Measurements from ENCODE around the gene FAM234B.
"Not testable (repeated sequence)": the region's sequence is repeated elsewhere in the genome, so short reads cannot be mapped to it uniquely, and the experiment has no call there.

The FAM234B gene

DNA sequence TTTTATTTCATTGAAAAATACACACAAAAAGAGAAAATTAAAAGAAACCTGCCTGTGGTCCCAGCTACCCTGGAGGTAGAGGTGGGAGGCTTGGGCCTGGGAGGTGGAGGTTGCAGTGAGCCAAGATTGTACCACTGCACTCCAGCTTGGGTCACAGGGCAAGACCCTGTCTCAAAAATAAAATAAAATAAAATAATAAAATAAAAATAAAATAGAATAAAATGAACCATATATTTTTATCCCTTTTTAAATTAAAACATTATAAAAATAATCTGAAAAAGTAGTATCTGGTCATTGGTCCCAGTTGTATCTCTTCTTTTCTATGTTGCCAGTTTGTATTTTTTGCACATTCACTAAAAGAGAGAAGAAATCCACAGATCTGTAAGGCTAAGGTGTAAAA is 16.7 kb upstream of the FAM234B start:
- H3K9me3 Mint-ChIP-seq = no peaks in the 10 kb centered on the region
- H3K36me3 Mint-ChIP-seq (ENCODE audit: insufficient read depth) = no peaks in the 10 kb centered on the region
- H3K4me3 Mint-ChIP-seq = no peak overlapping the region
- no peaks in the 10 kb centered on the region for H3K4me1 Mint-ChIP-seq
- H3K27me3 Mint-ChIP-seq = peaks cover 46% of the 10 kb centered on the region
- no peak overlapping the region for H3K27ac Mint-ChIP-seq (ENCODE audit: low read depth)
- ATAC-seq (replicated peaks; ENCODE audit: extremely low read depth, poor library complexity, severe bottlenecking) (no peak), DNase-seq (ENCODE audit: low spot score in 2 of 2) (no peak)

DNA sequence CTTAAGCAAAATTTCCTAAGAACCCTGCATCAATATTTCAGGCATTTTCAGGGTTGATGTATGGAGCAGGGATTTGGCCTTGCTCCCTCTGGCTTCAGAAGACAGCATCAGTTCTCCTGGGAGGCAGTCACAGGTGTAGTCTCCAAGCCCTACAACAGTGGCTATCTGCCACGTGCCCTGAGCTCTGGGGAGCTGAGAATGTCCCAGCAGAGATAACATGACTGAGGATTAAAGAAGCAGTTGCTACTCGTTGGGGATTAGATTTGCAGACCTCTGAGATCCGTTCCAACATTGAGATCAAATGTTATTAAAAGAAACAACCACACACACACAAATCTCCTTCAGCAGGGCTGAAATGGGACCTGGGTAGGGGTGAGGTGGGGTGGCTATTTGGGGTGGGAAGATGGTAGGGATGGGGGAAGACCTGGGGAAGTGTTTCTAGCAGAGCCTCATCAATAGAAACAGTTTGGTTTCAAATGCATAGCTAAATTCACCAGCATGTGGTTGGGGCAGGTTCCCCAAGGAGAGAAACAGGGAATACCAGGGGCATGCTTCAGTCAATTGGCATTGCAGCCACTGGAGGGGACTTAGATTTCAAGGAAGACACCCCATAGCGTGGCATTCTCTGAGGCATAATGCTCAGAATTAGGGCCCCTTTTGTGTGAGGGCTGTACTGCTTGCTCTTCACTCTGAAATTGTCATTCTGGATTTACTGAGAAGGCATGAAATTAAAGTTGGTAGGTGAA is 15.2 kb upstream of the FAM234B start:
- ATAC-seq (replicated peaks; ENCODE audit: extremely low read depth, poor library complexity, severe bottlenecking) (no peak), DNase-seq (ENCODE audit: low spot score in 2 of 2) (no peak)
- Mint-ChIP-seq H3K4me3 (no peak overlapping the region), H3K4me1 (no peaks in the 10 kb centered on the region), H3K27me3 (peaks cover 37% of the 10 kb centered on the region), H3K36me3 (ENCODE audit: insufficient read depth) (no peaks in the 10 kb centered on the region), H3K9me3 (no peaks in the 10 kb centered on the region), H3K27ac (ENCODE audit: low read depth) (no peak overlapping the region)

DNA sequence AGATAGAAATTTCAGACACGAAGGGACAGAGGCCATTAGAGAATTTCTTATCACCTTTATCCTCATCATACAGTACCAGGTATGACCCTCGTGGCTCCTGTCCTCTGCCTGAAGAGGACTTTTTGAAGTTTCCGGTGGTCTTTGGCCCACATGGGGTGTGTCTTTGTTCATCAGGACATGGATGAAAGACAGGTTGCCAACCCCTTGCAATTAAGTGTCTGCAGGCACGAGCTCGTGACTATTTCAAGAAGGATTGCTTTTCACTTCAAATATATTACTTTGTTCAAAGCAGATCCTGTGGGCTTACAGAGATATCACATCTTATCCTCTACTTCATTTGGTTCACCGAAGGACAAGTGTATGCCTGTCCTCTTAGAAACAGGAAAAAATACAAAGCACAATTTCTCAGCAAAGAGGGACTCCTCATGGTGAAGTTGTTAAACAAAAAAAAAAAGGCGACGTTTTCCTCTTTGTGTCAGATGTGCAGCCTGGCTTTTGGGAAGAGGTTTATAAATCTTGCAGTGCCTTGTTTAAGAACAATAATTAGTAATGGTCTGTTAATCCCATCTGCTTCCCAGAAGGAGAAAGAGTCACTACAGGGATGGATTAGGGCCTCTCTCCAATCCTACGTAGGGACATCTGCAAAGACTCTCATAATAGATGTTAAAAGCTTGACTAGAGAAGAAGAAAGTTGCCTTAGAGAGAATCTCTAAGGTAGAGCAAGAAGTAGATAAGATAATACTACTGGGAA is 13.5 kb upstream of the FAM234B start:
- Mint-ChIP-seq H3K27me3 (peaks cover 20% of the 10 kb centered on the region), H3K36me3 (ENCODE audit: insufficient read depth) (no peaks in the 10 kb centered on the region), H3K27ac (ENCODE audit: low read depth) (no peak overlapping the region), H3K9me3 (no peaks in the 10 kb centered on the region), H3K4me1 (no peaks in the 10 kb centered on the region), H3K4me3 (no peak overlapping the region)
- no peak for ATAC-seq (replicated peaks; ENCODE audit: extremely low read depth, poor library complexity, severe bottlenecking)
- DNase-seq (ENCODE audit: low spot score in 2 of 2) = no peak

DNA sequence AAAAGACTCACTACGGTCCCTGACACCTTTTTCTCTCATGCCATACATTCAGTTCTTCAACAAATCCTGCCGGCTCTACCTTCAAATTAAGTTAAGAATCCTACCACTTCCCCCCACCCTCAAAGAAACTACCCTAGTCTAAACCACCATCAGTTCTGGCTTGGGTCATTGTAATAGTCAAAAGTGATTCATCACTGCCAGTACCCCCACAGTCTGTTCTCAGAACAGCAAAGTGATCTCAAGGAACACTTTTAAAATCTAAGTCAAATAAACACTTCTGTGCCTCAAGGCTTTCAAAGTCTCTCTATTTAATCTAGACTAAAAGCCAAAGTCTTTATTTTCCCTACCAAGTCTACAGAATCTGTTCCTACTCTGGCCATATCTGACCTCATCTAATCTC is 12.0 kb upstream of the FAM234B start:
- ATAC-seq (replicated peaks; ENCODE audit: extremely low read depth, poor library complexity, severe bottlenecking) = no peak
- H3K4me3 Mint-ChIP-seq = no peak overlapping the region
- no peaks in the 10 kb centered on the region for H3K9me3 Mint-ChIP-seq
- DNase-seq (ENCODE audit: low spot score in 2 of 2) = no peak
- H3K27ac Mint-ChIP-seq (ENCODE audit: low read depth) = no peak overlapping the region
- no peaks in the 10 kb centered on the region for H3K4me1 Mint-ChIP-seq
- no peaks in the 10 kb centered on the region for H3K36me3 Mint-ChIP-seq (ENCODE audit: insufficient read depth)
- H3K27me3 Mint-ChIP-seq = peaks cover 11% of the 10 kb centered on the region

DNA sequence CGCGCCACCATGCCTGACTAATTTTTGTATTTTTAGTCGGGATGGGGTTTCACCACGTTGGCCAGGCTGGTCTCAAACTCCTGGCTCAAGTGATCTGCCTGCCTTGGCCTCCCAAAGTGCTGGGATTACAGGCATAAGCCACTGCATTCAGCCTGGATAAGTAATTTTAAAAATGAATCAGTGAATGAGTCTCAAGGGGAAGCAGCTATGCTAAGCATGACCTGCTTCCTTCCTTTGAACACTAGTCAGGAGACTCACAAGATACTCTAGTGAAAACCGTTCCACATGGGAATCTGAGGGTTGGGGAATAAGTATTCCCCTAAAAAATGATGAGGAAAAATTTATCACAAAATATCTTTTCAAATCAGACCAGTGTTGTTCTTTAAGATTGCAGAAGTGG is 10.7 kb upstream of the FAM234B start:
- H3K9me3 Mint-ChIP-seq = no peaks in the 10 kb centered on the region
- H3K4me3 Mint-ChIP-seq = no peak overlapping the region
- H3K36me3 Mint-ChIP-seq (ENCODE audit: insufficient read depth) = no peaks in the 10 kb centered on the region
- no peaks in the 10 kb centered on the region for H3K4me1 Mint-ChIP-seq
- peaks cover 11% of the 10 kb centered on the region for H3K27me3 Mint-ChIP-seq
- ATAC-seq (replicated peaks; ENCODE audit: extremely low read depth, poor library complexity, severe bottlenecking) = no peak
- no peak overlapping the region for H3K27ac Mint-ChIP-seq (ENCODE audit: low read depth)
- no peak for DNase-seq (ENCODE audit: low spot score in 2 of 2)

DNA sequence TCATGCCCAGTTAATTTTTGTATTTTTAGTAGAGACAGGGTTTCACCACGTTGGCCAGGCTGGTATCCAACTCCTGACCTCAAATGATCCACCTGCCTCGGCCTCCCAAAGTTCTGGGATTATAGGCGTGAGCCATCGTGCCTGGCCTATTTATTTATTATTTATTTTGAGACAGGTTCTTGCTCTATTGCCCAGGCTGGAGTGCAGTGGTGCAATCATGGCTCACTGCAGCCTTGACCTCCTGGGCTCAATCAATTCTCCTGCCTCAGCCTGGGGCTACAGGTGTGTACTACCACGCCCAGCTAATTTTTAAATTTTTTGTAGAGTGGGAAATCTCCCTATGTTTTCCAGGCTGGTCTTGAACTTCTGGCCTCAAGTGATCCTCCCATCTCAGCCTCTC is 8.8 kb upstream of the FAM234B start:
- not testable (repeated sequence) for ATAC-seq (replicated peaks; ENCODE audit: extremely low read depth, poor library complexity, severe bottlenecking); H3K9me3 Mint-ChIP-seq; H3K4me1 Mint-ChIP-seq; H3K36me3 Mint-ChIP-seq (ENCODE audit: insufficient read depth); H3K27me3 Mint-ChIP-seq; DNase-seq (ENCODE audit: low spot score in 2 of 2); H3K4me3 Mint-ChIP-seq; H3K27ac Mint-ChIP-seq (ENCODE audit: low read depth)

DNA sequence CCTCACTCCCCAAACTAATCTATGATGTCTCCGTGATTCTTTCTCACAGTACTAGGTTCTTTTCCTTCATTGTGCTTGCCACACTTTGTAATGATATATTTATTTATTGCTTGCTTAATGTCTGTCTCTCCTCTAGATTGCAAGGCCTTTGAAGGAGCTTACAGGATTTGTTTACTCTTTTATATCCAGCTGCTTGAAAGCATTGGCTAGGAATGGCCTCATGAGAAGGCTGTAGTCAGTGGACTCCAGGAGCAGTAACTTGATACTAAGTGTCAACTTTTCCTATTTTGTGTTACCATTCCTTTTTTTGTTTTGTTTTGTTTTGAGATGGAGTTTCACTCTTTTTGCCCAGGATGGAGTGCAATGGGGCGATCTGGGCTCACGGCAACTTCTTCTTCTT is 7.3 kb upstream of the FAM234B start:
- ATAC-seq (replicated peaks; ENCODE audit: extremely low read depth, poor library complexity, severe bottlenecking) (no peak), DNase-seq (ENCODE audit: low spot score in 2 of 2) (no peak)
- Mint-ChIP-seq H3K36me3 (ENCODE audit: insufficient read depth) (no peaks in the 10 kb centered on the region), H3K4me1 (no peaks in the 10 kb centered on the region), H3K27ac (ENCODE audit: low read depth) (no peak overlapping the region), H3K4me3 (no peak overlapping the region), H3K9me3 (no peaks in the 10 kb centered on the region), H3K27me3 (no peaks in the 10 kb centered on the region)

DNA sequence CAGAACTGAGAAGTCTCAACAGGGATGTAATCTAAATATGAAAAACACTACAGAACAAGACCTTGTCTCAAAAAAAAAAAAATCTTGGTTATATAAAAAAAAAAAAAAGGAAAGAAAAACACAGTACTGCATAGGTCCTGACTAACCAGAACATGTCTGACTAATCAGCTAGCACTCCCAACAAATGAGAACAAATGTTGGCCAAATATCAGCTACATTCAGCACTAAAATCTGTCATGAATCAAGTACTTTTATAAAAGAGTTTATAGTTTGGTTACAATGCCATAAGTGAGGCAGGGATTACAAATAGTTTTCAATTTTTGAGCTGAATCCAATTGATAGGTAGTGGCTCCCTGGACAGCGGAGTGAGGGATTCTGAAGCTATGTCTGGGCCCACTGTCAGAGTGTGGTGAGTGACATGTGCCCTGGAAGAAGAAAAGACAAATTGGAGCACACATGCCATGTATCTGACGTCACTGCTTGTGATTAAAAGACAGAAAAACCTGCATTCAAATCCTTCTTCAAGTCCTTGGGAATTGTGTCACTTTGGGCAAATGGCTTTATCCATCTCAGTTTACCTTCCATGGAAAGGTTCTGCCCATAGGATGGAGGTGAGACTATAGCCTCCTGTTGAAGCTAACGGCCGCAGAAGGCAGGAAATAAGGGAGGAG is 5.6 kb upstream of the FAM234B start:
- H3K27ac Mint-ChIP-seq (ENCODE audit: low read depth) = no peak overlapping the region
- ATAC-seq (replicated peaks; ENCODE audit: extremely low read depth, poor library complexity, severe bottlenecking) = no peak
- H3K4me3 Mint-ChIP-seq = no peak overlapping the region
- DNase-seq (ENCODE audit: low spot score in 2 of 2) = no peak
- H3K4me1 Mint-ChIP-seq = no peaks in the 10 kb centered on the region
- no peaks in the 10 kb centered on the region for H3K9me3 Mint-ChIP-seq
- peaks cover 7% of the 10 kb centered on the region for H3K27me3 Mint-ChIP-seq
- H3K36me3 Mint-ChIP-seq (ENCODE audit: insufficient read depth) = no peaks in the 10 kb centered on the region

DNA sequence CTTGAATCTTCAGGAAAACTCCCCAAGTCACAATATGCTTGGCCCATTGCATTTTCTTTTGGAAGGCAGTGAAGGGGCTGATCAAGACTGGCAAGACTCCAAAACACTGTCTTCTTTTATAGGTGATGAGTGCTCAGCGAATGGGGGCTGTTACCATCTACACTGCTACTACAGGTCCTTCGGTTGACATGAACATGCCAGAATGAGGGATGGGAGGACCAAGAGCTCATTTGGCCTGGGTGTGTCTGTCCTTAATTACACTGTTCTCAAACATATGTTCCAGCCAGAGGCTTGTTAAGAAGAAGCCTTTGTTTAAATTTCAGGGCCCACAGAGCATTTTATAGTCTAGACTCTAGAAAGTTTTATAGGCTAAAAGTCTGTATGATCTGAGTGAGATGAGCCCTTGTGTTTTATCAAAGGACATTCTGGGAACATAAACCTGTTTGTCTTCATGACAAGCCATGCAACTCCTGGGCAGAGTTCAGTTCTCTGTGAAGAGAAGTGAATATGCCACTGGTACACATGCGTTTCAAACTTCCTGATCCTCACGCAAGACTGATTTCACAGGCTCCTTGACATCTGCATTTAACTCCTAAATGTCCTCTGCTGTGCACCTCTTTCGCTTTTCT is 4.7 kb upstream of the FAM234B start:
- H3K36me3 Mint-ChIP-seq (ENCODE audit: insufficient read depth) = no peaks in the 10 kb centered on the region
- H3K27me3 Mint-ChIP-seq = peaks cover 7% of the 10 kb centered on the region
- no peak overlapping the region for H3K4me3 Mint-ChIP-seq
- no peaks in the 10 kb centered on the region for H3K4me1 Mint-ChIP-seq
- DNase-seq (ENCODE audit: low spot score in 2 of 2) (no peak), ATAC-seq (replicated peaks; ENCODE audit: extremely low read depth, poor library complexity, severe bottlenecking) (no peak)
- H3K9me3 Mint-ChIP-seq = no peaks in the 10 kb centered on the region
- H3K27ac Mint-ChIP-seq (ENCODE audit: low read depth) = no peak overlapping the region

DNA sequence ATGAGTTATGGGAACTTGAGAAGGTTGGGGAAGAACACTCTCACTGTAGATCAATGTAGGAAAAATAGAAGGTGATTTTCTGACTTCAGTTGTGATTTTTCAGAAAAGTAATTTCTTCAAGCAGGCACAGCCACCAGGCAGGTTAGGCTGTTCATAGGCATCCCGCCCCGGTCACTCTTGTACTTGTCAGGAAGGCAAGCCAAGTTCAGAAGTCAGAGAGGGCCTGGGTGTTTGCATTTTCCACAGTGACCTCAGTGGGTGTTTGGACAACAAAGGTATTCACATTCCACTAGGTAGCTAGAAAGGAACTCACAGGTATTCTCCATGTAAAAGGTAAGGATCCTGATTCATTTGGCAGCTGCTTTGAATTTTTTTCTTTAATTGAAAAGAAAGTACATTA is 3.0 kb upstream of the FAM234B start:
- no peak for ATAC-seq (replicated peaks; ENCODE audit: extremely low read depth, poor library complexity, severe bottlenecking)
- H3K4me3 Mint-ChIP-seq = no peak overlapping the region
- H3K4me1 Mint-ChIP-seq = no peaks in the 10 kb centered on the region
- peaks cover 7% of the 10 kb centered on the region for H3K27me3 Mint-ChIP-seq
- H3K36me3 Mint-ChIP-seq (ENCODE audit: insufficient read depth) = no peaks in the 10 kb centered on the region
- no peak overlapping the region for H3K27ac Mint-ChIP-seq (ENCODE audit: low read depth)
- DNase-seq (ENCODE audit: low spot score in 2 of 2) = no peak
- no peaks in the 10 kb centered on the region for H3K9me3 Mint-ChIP-seq

DNA sequence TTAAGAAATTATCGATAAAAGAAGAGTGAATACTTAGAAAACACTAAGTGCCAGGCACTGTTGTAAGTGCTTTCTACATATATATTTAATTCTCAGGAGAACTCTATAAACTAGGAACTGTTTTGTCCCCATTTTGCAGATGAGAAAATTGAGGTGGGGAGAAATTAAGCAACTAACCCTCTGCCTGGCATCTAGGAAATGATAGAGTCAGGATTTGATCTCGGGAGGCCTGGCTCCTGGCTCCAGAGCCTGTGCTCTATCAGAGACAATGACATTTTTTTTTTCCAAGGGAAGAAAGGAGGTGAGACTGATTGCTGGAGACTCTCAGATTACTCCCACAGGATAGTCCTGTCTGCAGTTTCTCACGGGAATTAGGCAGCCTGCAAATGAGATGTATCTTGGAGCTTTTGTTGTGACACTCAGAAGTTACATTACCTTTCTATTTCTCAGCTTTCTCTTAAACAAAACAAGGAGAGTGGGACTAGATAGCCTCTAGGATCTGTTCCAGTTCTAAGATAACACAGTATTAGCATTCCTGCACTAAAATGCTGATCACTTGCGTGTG is 1.4 kb upstream of the FAM234B start:
- Mint-ChIP-seq H3K4me3 (peak overlapping the region; percentile 81), H3K9me3 (no peaks in the 10 kb centered on the region), H3K27me3 (peaks cover 7% of the 10 kb centered on the region)

DNA sequence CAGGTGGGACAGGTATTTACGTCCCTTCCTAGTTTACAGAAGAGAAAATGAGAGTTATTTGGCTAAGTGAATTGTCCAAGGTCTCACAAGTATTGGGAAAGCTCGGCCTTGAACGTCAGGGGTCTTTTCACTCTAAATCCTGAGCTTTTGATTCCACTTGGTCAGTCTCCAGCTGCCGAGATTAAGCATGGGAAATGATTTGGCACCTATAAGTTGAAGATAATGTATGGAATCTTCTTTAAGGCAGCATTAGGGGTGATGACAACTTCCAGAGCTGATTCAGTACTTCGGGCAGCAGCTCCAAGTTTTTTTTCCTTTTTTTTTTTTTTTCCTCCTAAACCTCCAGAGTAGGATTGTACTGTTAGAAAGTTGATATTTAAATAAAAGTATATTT is 722 bp downstream of the FAM234B start:
- ATAC-seq (replicated peaks; ENCODE audit: extremely low read depth, poor library complexity, severe bottlenecking) = no peak

More for the DNA sequence above, 1.4 kb upstream of the FAM234B start:
- ATAC-seq (replicated peaks; ENCODE audit: extremely low read depth, poor library complexity, severe bottlenecking) (no peak), DNase-seq (ENCODE audit: low spot score in 2 of 2) (no peak)
- no peaks in the 10 kb centered on the region for H3K36me3 Mint-ChIP-seq (ENCODE audit: insufficient read depth)
- H3K4me1 Mint-ChIP-seq = no peaks in the 10 kb centered on the region
- H3K27ac Mint-ChIP-seq (ENCODE audit: low read depth) = no peak overlapping the region

More for the DNA sequence above, 722 bp downstream of the FAM234B start:
- Mint-ChIP-seq H3K36me3 (ENCODE audit: insufficient read depth) (no peaks in the 10 kb centered on the region), H3K27me3 (peaks cover 7% of the 10 kb centered on the region), H3K27ac (ENCODE audit: low read depth) (peak overlapping the region; percentile 42), H3K4me3 (peak overlapping the region; percentile 81), H3K4me1 (no peaks in the 10 kb centered on the region), H3K9me3 (no peaks in the 10 kb centered on the region)
- no peak for DNase-seq (ENCODE audit: low spot score in 2 of 2)

Data from central memory CD8-positive, alpha-beta T cell (primary cell).